PC-9 (cell line): ENCODE measurements around the gene C2orf49. TPM values are rescaled to one million over a fixed set of nuclear protein-coding genes. Genes with fewer than 3 reads are reported as not detected.

Experiments used
- BruUV-seq: library from RNA; stranded (reverse); fragments of 400-500 nt; replicated peaks from 2 replicates; lab custom pipeline; 2021; lab: Mats Ljungman, UMichigan
- CTCF ChIA-PET: fragments of 300-600 bp; sonication (Branson Sonifier 250); formaldehyde crosslinking; loops from one replicate; lab custom pipeline; 2022; ENCODE audit warnings: antibody characterized with exemption; lab: Charles Lee
- POLR2A ChIA-PET: fragments of 300-600 bp; sonication (Branson Sonifier 250); formaldehyde crosslinking; loops from one replicate; lab custom pipeline; 2022; ENCODE audit warnings: antibody characterized with exemption; ENCODE audit not compliant: unreplicated experiment; lab: Charles Lee
- DNase-seq, 2 experiments: peaks; one replicate each; pipeline versions ENCODE4 v3.0.0 to v3.0.0-alpha.2; 2015 to 2022; ENCODE audit warnings: mixed read lengths in 1 of 2
- H2AFZ ChIP-seq: fragments of 200-600 bp; sonication (generic); 2 replicates; pipeline ENCODE4 v1.8.1; 2017; ENCODE audit warnings: antibody characterized with exemption
- H3F3A ChIP-seq: fragments of 200-600 bp; sonication (generic); 2 replicates; pipeline ENCODE4 v1.8.1; 2017; ENCODE audit warnings: antibody characterized with exemption, mild to moderate bottlenecking, low read depth; ENCODE audit not compliant: insufficient read depth
- H3K27ac ChIP-seq: fragments of 200-600 bp; sonication (generic); 2 replicates; pipeline ENCODE4 v1.6.1; 2016; ENCODE audit warnings: mixed run types
- H3K27me3 ChIP-seq: fragments of 200-600 bp; sonication (generic); 2 replicates; pipeline ENCODE4 v1.6.1; 2016; ENCODE audit warnings: low read depth, mixed run types; ENCODE audit not compliant: insufficient read depth
- H3K36me3 ChIP-seq: fragments of 200-600 bp; sonication (generic); 2 replicates; pipeline ENCODE4 v1.6.1; 2016; ENCODE audit warnings: low read depth, mixed run types
- H3K4me1 ChIP-seq: fragments of 200-600 bp; sonication (generic); replicated peaks from 2 replicates; pipeline ENCODE4 v1.6.1; 2016; ENCODE audit warnings: mixed run types; ENCODE audit not compliant: insufficient read depth
- H3K4me2 ChIP-seq: fragments of 200-600 bp; sonication (generic); 2 replicates; pipeline ENCODE4 v1.6.1; 2017; ENCODE audit warnings: mixed run types
- H3K4me3 ChIP-seq: fragments of 200-600 bp; sonication (generic); 2 replicates; pipeline ENCODE4 v1.6.1; 2016; ENCODE audit warnings: mixed run types
- H3K79me2 ChIP-seq: fragments of 200-600 bp; sonication (generic); 2 replicates; pipeline ENCODE4 v1.6.1; 2017; ENCODE audit warnings: low read depth, mixed run types
- H3K9me2 ChIP-seq: fragments of 200-600 bp; sonication (generic); 2 replicates; pipeline ENCODE4 v1.8.1; 2017; ENCODE audit warnings: mild to moderate bottlenecking; ENCODE audit not compliant: insufficient read depth
- H3K9me3 ChIP-seq: fragments of 200-600 bp; sonication (generic); 2 replicates; pipeline ENCODE4 v1.8.1; 2016; ENCODE audit warnings: low read depth; ENCODE audit not compliant: insufficient read depth
- H4K20me1 ChIP-seq: fragments of 200-600 bp; sonication (generic); 2 replicates; pipeline ENCODE4 v1.8.1; 2017; ENCODE audit not compliant: insufficient read depth
- EZH2 ChIP-seq: fragments of 200-600 bp; sonication (generic); IDR thresholded peaks from 2 replicates; pipeline ENCODE4 v1.8.0; 2017; ENCODE audit warnings: antibody characterized with exemption, low read depth
- intact Hi-C: fragments of 100-400 bp; cut with micrococcal nuclease; formaldehyde crosslinking; loops from one replicate; pipeline ENCODE4 v1.10.0; 2022; ENCODE audit not compliant: unreplicated experiment
- total RNA-seq: library from RNA; stranded (reverse); gene quantifications from 2 replicates; pipeline ENCODE4 v1.2.3, GENCODE V29; 2021
- TF ChIP-seq, protein P1 (sequence below): fragments of 200-600 bp; sonication (generic); conservative IDR thresholded peaks from 2 replicates; pipeline ENCODE4 v1.6.1; 2017; ENCODE audit warnings: mixed run types, antibody characterized with exemption, mild to moderate bottlenecking, moderate library complexity

C2orf49 gene
- total RNA-seq, 1 experiment from 2014 or later: 16.2 TPM

DNA sequence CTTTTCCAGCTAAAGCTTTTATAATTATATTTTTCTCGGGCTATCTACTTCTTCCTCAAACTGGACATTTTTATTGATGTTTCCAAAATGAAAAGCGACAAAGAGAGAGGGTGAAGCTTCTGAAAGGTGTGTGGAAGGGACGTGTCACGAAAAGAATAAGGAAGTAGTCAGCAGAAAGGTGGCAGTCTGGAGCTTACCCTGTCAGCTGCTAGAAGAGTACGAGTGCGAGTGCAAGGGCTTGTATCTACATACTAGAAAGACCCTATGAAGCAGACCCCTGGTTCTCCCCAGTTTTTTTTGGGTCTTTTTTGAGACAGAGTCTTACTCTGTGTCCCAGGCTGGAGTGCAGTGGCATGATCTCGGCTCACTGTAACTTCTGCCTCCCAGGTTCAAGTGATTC is 46.9 kb downstream of the C2orf49 start:
- no TSS peak for BruUV-seq
- no peak for TF ChIP-seq EZH2
- TF ChIP-seq, protein P1, sequence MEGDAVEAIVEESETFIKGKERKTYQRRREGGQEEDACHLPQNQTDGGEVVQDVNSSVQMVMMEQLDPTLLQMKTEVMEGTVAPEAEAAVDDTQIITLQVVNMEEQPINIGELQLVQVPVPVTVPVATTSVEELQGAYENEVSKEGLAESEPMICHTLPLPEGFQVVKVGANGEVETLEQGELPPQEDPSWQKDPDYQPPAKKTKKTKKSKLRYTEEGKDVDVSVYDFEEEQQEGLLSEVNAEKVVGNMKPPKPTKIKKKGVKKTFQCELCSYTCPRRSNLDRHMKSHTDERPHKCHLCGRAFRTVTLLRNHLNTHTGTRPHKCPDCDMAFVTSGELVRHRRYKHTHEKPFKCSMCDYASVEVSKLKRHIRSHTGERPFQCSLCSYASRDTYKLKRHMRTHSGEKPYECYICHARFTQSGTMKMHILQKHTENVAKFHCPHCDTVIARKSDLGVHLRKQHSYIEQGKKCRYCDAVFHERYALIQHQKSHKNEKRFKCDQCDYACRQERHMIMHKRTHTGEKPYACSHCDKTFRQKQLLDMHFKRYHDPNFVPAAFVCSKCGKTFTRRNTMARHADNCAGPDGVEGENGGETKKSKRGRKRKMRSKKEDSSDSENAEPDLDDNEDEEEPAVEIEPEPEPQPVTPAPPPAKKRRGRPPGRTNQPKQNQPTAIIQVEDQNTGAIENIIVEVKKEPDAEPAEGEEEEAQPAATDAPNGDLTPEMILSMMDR: no peak
- H3K36me3 ChIP-seq: peaks cover 84% of the 10 kb centered on the region
- CTCF ChIA-PET: no interaction called here
- H3F3A ChIP-seq: peaks cover 96% of the 10 kb centered on the region
- POLR2A ChIA-PET: interaction anchor here (0.5 kb wide), 1 partner anchor 38 kb away, joined by 3 read pairs; no protein-coding TSS in a partner anchor
- H3K79me2 ChIP-seq: peaks cover 93% of the 10 kb centered on the region
- H3K9me3 ChIP-seq: 0 out of 2 replicates have a peak, but pooled peaks cover 3% of the 10 kb centered on the region
- no peaks in the 10 kb centered on the region for H3K9me2 ChIP-seq
- peaks cover 10% of the 10 kb centered on the region for H4K20me1 ChIP-seq
- no peak overlapping the region for H3K4me3 ChIP-seq
- H3K4me1 ChIP-seq: peaks cover 76% of the 10 kb centered on the region
- H3K4me2 ChIP-seq: no peak overlapping the region
- H3K27me3 ChIP-seq: no peaks in the 10 kb centered on the region
- intact Hi-C loops: no loop called here
- no peak overlapping the region for H3K27ac ChIP-seq
- no peak overlapping the region for H2AFZ ChIP-seq
- DNase-seq: no peak

DNA sequence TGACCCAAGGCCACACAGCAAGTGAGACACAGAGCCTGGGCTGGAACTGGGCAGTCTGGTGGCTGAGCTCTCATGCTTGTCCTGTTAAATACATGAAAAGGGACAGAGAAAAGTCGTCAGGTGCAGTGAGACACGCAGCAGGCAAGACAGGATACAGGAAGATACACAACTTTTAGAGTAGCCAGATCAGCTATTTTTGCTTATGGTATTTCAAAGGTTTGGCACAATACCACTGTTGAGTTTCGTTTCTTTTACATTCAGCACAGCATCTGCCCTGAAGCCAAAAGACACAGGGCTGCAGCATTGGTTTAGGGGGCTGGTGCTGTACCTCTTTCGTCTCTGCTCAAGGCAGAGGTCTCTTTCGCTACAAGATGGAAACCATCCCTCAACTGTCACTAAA is 47.5 kb downstream of the C2orf49 start:
- H3K4me1 ChIP-seq: peaks cover 76% of the 10 kb centered on the region
- CTCF ChIA-PET: no interaction called here
- POLR2A ChIA-PET: no interaction called here
- H2AFZ ChIP-seq: no peak overlapping the region
- DNase-seq: no peak
- peaks cover 93% of the 10 kb centered on the region for H3K79me2 ChIP-seq
- BruUV-seq: no TSS peak
- TF ChIP-seq, protein P1: no peak
- TF ChIP-seq EZH2: no peak
- intact Hi-C loops: no loop called here
- H3K27me3 ChIP-seq: no peaks in the 10 kb centered on the region
- H3K9me2 ChIP-seq: no peaks in the 10 kb centered on the region
- H4K20me1 ChIP-seq: peaks cover 11% of the 10 kb centered on the region
- H3K4me2 ChIP-seq: no peak overlapping the region
- peaks cover 85% of the 10 kb centered on the region for H3K36me3 ChIP-seq
- H3K9me3 ChIP-seq: 0 out of 2 replicates have a peak, but pooled peaks cover 3% of the 10 kb centered on the region
- no peak overlapping the region for H3K27ac ChIP-seq
- H3K4me3 ChIP-seq: no peak overlapping the region
- H3F3A ChIP-seq: peaks cover 95% of the 10 kb centered on the region

DNA sequence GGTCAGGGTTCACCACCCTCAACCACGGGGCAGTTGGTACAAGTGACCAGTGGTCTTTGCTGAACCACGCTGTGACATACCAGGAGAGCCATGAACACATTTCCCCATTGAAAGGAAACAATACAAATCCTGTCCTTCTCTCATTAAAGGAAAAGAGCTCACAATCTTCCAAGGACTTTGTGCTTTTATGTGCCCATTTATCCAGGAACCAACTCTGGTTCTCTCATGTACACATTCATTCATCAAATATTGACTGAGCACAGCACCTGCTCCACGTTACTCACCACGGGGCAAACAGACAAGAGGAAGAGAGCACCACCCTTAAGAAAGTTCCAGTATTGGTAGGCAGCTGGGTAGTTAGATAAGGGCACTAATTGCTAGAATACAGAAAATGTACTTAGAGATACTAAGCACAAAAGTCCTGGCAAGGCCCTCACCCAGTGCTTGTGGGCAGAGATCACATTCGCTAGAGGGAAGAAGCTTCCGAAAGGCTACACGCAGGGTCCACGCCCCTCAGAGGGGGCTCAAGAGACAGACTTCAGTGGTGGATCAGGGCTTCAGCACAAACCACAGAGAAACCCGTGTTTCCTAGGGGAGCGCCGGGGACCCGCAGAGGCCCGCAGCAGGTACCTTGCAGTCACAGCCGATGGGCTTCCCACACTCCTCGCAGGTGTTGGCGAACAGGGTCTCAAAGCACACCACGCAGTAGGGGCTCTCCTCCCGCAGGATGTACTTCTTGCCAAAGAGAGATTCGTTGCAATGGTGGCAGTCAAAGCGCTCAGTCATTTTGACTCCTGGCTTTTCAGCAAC is 48.6 kb downstream of the C2orf49 start:
- peaks cover 11% of the 10 kb centered on the region for H4K20me1 ChIP-seq
- H2AFZ ChIP-seq: no peak overlapping the region

More for the DNA sequence above, 48.6 kb downstream of the C2orf49 start:
- no TSS peak for BruUV-seq
- 0 out of 2 replicates have a peak, but pooled peaks cover 3% of the 10 kb centered on the region for H3K9me3 ChIP-seq
- peaks cover 78% of the 10 kb centered on the region for H3K36me3 ChIP-seq
- H3K27me3 ChIP-seq: no peaks in the 10 kb centered on the region
- CTCF ChIA-PET: no interaction called here
- peak overlapping the region; percentile 76; the same call in 1 of the 2 replicates for H3K27ac ChIP-seq
- peaks cover 97% of the 10 kb centered on the region for H3K79me2 ChIP-seq
- H3K9me2 ChIP-seq: no peaks in the 10 kb centered on the region
- POLR2A ChIA-PET: interaction anchor here (0.7 kb wide), 1 partner anchor 58 kb away, joined by 4 read pairs; no protein-coding TSS in a partner anchor
- no peak for TF ChIP-seq EZH2
- TF ChIP-seq, protein P1: no peak
- peaks cover 76% of the 10 kb centered on the region for H3K4me1 ChIP-seq
- H3K4me3 ChIP-seq: no peak overlapping the region
- H3F3A ChIP-seq: peaks cover 92% of the 10 kb centered on the region
- H3K4me2 ChIP-seq: no peak overlapping the region; the same call in 1 of the 2 replicates
- no peak for DNase-seq
- intact Hi-C loops: no loop called here
